ENCODE data around the gene MGP.

Gene MGP

DNA sequence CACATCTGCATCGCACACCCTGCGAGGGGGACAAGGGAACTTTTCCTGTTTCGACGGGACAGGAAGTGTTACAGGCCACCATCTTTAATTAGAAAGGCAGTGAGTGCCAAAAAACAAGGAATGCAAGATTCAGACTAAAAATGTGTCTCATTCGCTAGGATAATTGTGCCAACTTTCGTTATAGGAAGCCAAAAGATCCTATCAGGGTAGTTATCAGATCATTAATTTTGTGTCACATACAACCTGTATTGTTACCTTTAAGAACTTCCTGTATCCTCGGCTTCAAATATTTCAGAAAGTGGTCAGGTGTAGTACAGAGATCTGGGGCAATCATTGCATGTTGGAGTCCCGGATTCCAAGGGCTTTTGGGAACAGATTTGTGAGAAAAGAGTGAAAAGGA is 19.2 kb upstream of the MGP start:
- ATAC-seq, result no peak
- TF ChIP-seq TOX (CRISPR knock-in tag; IDR thresholded peaks at IDR 0.05; ENCODE audit: borderline replicate concordance) (no peak), ZNF70 (CRISPR knock-in tag; IDR thresholded peaks at IDR 0.05) (no peak), BACH2 (CRISPR knock-in tag; IDR thresholded peaks at IDR 0.05; ENCODE audit: borderline replicate concordance) (no peak), SNAI2 (CRISPR knock-in tag; IDR thresholded peaks at IDR 0.05) (no peak), TCF4 (CRISPR knock-in tag; IDR thresholded peaks at IDR 0.05; ENCODE audit: borderline replicate concordance) (no peak), ZNF565 (CRISPR knock-in tag; conservative IDR thresholded peaks at IDR 0.05; ENCODE audit: low read depth) (no peak), ZFP3 (CRISPR knock-in tag; IDR thresholded peaks at IDR 0.05) (no peak)

DNA sequence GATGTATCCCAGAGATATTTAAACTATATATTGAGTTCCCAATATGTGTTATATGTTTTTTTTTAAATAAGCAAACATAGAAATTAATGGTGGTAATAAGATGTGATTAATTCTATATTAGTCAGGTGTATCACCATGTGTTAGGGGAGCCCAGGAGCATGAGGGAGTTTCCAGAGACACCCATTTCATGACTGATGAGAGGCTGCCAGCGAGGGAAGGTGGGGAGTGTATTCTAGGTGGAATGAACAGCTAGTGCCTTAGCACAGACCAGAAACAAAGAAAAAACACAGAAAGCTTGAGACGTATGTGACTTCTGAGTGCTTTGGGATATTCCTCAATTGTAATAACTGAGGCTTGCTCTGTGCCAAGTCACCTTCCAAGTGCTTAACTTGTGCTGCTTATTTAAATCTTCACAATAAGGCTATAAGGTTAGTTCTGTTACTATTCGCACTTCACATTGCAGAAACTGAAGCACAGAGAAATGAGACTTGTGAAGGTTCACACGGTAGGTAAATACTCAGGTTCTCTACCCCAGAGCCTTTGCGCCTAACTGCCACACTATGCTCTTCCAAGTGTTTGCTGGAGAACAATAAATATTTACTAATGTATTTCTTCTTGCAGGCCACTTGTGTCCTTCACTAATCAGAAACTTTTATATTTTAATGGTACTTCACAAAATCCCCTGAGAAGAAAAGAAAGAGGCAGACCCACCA is 17.9 kb upstream of the MGP start:
- ATAC-seq, result no peak
- TF ChIP-seq PPARA (CRISPR knock-in tag; IDR thresholded peaks at IDR 0.05; ENCODE audit: borderline replicate concordance) (no peak), TOX (CRISPR knock-in tag; IDR thresholded peaks at IDR 0.05; ENCODE audit: borderline replicate concordance) (no peak), ZFP3 (CRISPR knock-in tag; IDR thresholded peaks at IDR 0.05) (no peak)
- TF ChIP-seq, protein P1, sequence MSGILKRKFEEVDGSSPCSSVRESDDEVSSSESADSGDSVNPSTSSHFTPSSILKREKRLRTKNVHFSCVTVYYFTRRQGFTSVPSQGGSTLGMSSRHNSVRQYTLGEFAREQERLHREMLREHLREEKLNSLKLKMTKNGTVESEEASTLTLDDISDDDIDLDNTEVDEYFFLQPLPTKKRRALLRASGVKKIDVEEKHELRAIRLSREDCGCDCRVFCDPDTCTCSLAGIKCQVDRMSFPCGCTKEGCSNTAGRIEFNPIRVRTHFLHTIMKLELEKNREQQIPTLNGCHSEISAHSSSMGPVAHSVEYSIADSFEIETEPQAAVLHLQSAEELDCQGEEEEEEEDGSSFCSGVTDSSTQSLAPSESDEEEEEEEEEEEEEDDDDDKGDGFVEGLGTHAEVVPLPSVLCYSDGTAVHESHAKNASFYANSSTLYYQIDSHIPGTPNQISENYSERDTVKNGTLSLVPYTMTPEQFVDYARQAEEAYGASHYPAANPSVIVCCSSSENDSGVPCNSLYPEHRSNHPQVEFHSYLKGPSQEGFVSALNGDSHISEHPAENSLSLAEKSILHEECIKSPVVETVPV (CRISPR knock-in tag; IDR thresholded peaks at IDR 0.05), result no peak

DNA sequence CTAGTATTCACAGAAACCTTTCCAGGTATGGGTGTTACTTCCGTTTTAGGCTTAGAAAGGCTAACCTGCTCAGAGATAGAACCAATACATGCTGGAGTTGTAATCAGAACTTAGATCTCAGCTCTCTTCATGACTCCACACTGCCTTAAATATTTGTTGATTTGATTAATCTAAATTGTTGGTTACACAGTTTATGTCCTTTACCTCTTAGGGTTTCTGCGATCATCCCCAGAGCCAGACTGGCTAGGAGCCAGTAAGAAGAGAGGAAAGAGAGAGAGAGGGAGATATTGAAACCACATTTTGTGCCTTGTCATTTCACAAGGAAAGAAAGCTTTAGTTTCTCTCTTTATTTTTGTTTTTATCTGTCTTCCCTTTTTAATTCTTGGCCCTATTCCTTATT is 16.8 kb upstream of the MGP start:
- peak; percentile 83 for ATAC-seq
- TF ChIP-seq ZFP30 (CRISPR knock-in tag; IDR thresholded peaks at IDR 0.05) (no peak), ARNTL (CRISPR knock-in tag; IDR thresholded peaks at IDR 0.05; ENCODE audit: borderline replicate concordance, low read depth) (no peak), RARB (CRISPR knock-in tag; IDR thresholded peaks at IDR 0.05) (no peak), OSR1 (CRISPR knock-in tag; IDR thresholded peaks at IDR 0.05) (no peak), GLIS3 (CRISPR knock-in tag; IDR thresholded peaks at IDR 0.05) (no peak), ESRRG (CRISPR knock-in tag; IDR thresholded peaks at IDR 0.05) (no peak), CSDC2 (CRISPR knock-in tag; IDR thresholded peaks at IDR 0.05) (no peak)
- TF ChIP-seq, protein P2, sequence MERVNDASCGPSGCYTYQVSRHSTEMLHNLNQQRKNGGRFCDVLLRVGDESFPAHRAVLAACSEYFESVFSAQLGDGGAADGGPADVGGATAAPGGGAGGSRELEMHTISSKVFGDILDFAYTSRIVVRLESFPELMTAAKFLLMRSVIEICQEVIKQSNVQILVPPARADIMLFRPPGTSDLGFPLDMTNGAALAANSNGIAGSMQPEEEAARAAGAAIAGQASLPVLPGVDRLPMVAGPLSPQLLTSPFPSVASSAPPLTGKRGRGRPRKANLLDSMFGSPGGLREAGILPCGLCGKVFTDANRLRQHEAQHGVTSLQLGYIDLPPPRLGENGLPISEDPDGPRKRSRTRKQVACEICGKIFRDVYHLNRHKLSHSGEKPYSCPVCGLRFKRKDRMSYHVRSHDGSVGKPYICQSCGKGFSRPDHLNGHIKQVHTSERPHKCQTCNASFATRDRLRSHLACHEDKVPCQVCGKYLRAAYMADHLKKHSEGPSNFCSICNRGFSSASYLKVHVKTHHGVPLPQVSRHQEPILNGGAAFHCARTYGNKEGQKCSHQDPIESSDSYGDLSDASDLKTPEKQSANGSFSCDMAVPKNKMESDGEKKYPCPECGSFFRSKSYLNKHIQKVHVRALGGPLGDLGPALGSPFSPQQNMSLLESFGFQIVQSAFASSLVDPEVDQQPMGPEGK (CRISPR knock-in tag; IDR thresholded peaks at IDR 0.05; ENCODE audit: borderline replicate concordance), result no peak
- TF ChIP-seq, protein P3, sequence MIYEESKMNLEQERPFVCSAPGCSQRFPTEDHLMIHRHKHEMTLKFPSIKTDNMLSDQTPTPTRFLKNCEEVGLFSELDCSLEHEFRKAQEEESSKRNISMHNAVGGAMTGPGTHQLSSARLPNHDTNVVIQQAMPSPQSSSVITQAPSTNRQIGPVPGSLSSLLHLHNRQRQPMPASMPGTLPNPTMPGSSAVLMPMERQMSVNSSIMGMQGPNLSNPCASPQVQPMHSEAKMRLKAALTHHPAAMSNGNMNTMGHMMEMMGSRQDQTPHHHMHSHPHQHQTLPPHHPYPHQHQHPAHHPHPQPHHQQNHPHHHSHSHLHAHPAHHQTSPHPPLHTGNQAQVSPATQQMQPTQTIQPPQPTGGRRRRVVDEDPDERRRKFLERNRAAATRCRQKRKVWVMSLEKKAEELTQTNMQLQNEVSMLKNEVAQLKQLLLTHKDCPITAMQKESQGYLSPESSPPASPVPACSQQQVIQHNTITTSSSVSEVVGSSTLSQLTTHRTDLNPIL (CRISPR knock-in tag; IDR thresholded peaks at IDR 0.05; ENCODE audit: low read depth), result no peak
- TF ChIP-seq, protein P1 (CRISPR knock-in tag; IDR thresholded peaks at IDR 0.05), result no peak
- TF ChIP-seq, protein P4, sequence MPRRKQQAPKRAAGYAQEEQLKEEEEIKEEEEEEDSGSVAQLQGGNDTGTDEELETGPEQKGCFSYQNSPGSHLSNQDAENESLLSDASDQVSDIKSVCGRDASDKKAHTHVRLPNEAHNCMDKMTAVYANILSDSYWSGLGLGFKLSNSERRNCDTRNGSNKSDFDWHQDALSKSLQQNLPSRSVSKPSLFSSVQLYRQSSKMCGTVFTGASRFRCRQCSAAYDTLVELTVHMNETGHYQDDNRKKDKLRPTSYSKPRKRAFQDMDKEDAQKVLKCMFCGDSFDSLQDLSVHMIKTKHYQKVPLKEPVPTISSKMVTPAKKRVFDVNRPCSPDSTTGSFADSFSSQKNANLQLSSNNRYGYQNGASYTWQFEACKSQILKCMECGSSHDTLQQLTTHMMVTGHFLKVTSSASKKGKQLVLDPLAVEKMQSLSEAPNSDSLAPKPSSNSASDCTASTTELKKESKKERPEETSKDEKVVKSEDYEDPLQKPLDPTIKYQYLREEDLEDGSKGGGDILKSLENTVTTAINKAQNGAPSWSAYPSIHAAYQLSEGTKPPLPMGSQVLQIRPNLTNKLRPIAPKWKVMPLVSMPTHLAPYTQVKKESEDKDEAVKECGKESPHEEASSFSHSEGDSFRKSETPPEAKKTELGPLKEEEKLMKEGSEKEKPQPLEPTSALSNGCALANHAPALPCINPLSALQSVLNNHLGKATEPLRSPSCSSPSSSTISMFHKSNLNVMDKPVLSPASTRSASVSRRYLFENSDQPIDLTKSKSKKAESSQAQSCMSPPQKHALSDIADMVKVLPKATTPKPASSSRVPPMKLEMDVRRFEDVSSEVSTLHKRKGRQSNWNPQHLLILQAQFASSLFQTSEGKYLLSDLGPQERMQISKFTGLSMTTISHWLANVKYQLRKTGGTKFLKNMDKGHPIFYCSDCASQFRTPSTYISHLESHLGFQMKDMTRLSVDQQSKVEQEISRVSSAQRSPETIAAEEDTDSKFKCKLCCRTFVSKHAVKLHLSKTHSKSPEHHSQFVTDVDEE (CRISPR knock-in tag; IDR thresholded peaks at IDR 0.05), result no peak

DNA sequence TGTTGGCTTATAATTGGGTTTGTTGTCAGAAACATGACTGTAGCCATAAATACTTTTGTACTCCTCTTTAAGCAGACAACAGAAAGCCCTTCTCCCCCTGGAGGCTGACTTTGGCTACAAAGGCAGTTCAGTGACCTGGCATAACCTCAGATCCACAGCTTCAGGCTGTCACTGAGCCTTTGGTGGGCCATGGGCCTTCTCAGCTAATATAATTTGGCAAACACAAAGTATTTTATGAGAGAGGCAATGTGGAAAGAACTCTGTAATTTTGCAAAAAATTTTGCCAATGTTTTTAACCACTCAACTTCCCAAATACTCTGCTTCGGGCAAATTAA is 15.5 kb upstream of the MGP start:
- ATAC-seq, result peak; percentile 37; the same call in 2 of the 3 replicates
- TF ChIP-seq, protein P3 (CRISPR knock-in tag; IDR thresholded peaks at IDR 0.05; ENCODE audit: low read depth), result no peak
- TF ChIP-seq, protein P1 (CRISPR knock-in tag; IDR thresholded peaks at IDR 0.05), result no peak
- no peak for TF ChIP-seq SNAI2 (CRISPR knock-in tag; IDR thresholded peaks at IDR 0.05)
- TF ChIP-seq ZC3H10 (CRISPR knock-in tag; IDR thresholded peaks at IDR 0.05), result no peak
- no peak for TF ChIP-seq TCF4 (CRISPR knock-in tag; IDR thresholded peaks at IDR 0.05; ENCODE audit: borderline replicate concordance)
- TF ChIP-seq ZNF8 (CRISPR knock-in tag; IDR thresholded peaks at IDR 0.05), result no peak
- TF ChIP-seq, protein P2 (CRISPR knock-in tag; IDR thresholded peaks at IDR 0.05; ENCODE audit: borderline replicate concordance), result no peak
- TF ChIP-seq ZNF565 (CRISPR knock-in tag; conservative IDR thresholded peaks at IDR 0.05; ENCODE audit: low read depth), result no peak
- no peak for TF ChIP-seq CSDC2 (CRISPR knock-in tag; IDR thresholded peaks at IDR 0.05)
- TF ChIP-seq BACH2 (CRISPR knock-in tag; IDR thresholded peaks at IDR 0.05; ENCODE audit: borderline replicate concordance), result no peak

Data from SK-N-SH treated with all-trans-retinoic acid at 6 μM for 48 hours (cell line).